Activated CD4-positive, CD25-positive, alpha-beta regulatory T cell treated with anti-CD3 and anti-CD28 coated beads, Interleukin-2, amount 50 U/mL, for 72 hours (primary cell): Measurements from ENCODE around the gene AHSG.
"Not testable (repeated sequence)": the region's sequence is repeated elsewhere in the genome, so short reads cannot be mapped to it uniquely, and the experiment has no call there.

ENCODE experiments used
- DNase-seq: peaks from one replicate; pipeline ENCODE4 v3.0.0; 2021

AHSG gene

GRCh38 chr3:186612721-186613636 is at the start of gene AHSG:
Gene AHSG (plus strand): TSS chr3:186613060. CDS start chr3:186613142, 82 bp downstream.
- no peak for DNase-seq

- no peak for DNase-seq
Observed at GRCh38 chr3:186564586-186564985, 48.3 kb upstream of the AHSG start.

DNA sequence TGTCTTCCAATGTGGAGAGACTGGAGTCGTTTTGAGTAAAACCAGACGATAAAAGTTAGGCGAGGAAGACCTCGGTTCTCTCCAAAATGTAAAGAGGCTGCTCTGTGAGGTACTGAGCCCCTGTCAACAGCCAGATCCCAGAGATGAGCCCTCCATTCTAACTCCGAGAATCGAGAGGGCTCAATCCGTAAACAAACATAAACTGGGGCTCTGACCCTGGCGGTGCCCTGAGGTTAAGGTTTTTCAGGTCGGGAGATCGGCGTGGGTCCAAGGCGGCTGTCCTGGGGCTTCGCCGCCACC is 46.1 kb upstream of the AHSG start:
- DNase-seq = no peak

DNA sequence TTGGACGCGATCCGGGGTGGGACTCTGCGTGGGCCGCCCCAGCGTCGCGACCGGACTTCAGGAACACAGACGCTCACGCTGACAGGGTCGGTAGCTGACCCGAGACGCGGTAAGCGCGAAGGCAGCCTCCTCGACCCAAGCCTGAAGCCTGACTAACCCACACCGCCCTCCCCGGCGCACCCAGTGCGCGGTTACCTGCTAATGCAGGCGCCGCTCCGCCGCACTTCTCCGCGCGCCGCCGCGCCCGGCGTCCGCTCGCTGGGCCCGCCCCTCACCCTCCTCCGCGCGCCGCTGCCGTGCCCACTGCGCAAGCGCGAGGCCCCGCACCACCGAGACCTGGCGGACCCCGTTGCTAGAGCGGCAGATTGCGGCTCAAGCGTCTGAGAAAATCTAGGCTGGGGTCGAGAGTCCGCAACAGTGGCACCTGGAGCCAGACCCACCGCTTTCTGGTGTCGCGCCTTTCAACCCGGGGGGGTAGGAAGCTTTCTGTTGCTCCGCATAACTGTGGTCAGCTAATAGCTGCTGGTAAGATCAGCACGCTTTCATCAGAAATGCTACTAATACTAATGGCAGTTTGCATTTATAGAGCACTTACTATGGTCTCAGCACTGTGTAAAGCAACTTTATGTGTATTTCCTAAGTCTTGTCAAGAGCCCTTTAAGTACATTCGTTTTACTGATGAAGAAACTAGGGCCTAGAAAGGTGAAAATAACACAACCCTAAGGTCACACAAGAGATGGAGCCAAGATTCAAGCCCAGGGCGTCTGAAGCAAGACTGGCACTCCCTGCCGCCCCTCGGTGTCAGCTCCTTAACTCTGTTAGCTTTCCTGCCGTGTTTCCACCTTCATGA is 45.6 kb upstream of the AHSG start, which contains the start of gene TBCCD1:
Gene TBCCD1, minus strand, starts transcription at position 268 of the 850 bp plus-strand sequence. CDS start 3,010 bp downstream, outside the sequence.
- peak; percentile 96 for DNase-seq

- not testable (repeated sequence) for DNase-seq
Observed at GRCh38 chr3:186569361-186569760, 43.5 kb upstream of the AHSG start.

DNA sequence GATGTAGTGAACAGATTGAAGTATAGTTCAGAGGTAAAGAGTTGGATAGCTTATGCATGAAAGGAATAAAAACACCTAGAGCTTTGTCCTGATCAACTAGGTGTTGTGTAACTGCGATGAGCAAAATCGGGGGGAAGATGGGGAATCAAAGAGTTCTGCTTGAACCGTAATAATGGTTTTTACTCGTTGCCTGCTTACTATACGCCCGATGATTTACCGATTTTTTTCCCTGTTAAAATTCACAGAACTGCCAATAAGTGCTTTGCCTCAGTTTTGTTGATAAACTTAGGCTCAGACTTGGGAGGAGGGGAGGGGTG is 43.1 kb upstream of the AHSG start:
- no peak for DNase-seq

- DNase-seq = peak; percentile 92
Observed at GRCh38 chr3:186570096-186570940, 42.5 kb upstream of the AHSG start, which contains the start of gene DNAJB11. Gene DNAJB11 (plus strand): TSS chr3:186570720. CDS start chr3:186570898, 178 bp downstream.

DNA sequence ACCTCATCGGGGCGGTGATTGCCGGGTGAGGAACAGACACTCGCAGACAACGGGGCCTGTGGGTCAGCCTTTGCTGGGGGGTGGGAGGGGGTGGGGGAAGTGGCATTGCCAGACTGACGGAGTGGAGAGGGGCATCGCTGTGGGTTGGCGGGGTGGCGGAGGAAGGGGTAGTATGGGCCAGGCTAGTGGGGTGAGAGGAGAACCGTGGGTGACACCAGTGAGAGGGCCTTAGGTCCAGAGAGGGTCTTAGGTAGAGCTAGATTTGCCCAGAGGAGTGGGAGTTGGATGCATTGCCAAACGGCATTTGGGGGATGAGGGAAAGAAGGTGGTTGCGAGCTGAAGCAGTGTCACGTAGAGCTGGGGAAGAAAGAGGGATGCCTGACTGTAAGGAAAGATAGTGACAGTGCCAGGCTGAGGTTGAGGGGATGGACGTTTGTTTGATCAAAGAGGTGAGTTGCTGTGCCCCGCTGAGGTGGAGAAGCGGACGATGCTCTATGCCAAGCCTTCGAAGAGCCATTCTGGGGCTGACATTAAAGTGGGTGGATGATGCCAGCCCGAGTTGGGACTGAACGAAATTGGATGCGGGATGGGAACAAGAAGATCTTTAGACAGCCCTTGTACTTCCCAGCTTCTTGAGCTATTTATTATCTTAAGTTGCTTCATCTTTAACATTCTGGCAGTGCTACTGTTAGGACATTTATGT is 41.8 kb upstream of the AHSG start:
- no peak for DNase-seq

DNA sequence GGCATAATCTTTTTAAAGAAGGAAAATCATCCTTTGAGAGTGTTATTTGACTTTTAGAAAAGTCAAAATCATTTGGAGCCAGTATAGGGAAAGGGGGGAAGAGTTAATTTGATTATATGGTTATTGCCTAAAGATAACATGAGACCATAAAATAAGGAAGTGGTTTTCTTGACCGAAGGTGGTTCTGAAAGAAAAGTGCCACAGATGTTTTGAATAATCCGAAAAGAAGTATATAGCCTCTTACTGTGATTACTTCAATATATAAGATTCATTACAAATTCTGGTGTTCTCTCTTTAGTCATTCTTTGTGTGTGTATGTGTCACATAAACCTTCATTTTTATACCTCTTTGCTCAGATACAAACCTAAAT is 41.2 kb upstream of the AHSG start:
- DNase-seq = no peak

- DNase-seq = no peak
Observed at GRCh38 chr3:186577521-186577920, 35.3 kb upstream of the AHSG start.

GRCh38 chr3:186580785-186581184 is 32.1 kb upstream of the AHSG start:
- DNase-seq = no peak

- DNase-seq = no peak
Observed at GRCh38 chr3:186582541-186582940, 30.3 kb upstream of the AHSG start.

- no peak for DNase-seq
Observed at GRCh38 chr3:186583831-186584230, 29.0 kb upstream of the AHSG start.

- not testable (repeated sequence) for DNase-seq
Observed at GRCh38 chr3:186586245-186586644, 26.6 kb upstream of the AHSG start.

GRCh38 chr3:186587183-186587582 is 25.7 kb upstream of the AHSG start:
- no peak for DNase-seq

DNA sequence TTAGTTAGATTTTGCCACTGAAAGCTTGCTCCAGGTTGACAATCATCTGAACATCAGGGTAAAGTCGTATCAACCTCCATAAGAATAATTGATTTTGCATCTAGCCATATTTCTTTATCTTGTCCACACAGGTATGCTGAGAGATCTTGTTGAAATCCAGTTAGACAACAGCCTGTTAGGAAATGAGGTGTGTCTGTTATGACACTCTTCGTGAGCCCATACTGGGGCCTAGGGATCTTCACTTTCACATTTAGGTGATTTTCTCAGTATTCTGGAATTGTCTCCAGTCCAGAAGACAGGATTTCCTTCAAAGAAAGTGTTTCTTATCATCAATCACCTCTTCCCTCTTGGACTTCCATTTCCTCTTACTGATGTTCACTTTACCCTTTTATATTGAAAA is 24.2 kb upstream of the AHSG start:
- no peak for DNase-seq

- DNase-seq = no peak
Observed at GRCh38 chr3:186589121-186589520, 23.7 kb upstream of the AHSG start.

DNA sequence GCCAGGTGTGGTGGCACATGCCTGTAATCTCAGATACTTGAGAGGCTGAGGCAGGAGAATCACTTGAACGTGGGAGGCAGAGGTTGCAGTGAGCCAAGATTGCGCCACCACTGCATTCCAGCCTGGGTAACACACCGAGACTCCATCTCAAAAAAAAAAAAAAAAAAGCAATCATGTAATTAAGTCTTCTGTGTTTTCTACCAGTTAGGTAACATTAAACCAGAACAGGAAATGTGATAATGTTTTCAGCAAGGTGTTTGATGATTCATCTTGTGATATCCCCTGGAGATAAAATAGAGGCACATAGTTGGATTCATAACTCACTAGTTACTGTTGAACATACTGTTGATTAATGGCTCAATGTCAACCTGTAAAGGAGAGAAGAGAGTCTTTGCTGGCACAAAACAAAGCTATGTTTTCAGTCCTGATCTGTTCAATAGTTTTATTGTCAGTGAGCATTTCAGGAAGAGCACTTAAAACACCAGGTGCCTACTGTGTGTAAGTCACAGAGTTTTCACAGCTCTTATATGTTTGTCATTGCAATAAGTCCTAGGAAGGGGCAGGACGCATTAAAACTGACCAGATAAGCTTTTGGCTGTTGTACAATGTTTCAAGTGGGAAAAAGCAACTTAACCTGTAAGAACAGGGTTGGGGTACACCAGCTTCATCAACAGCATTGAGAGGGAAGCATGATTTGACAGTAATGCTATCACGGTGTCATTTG is 22.8 kb upstream of the AHSG start:
- no peak for DNase-seq

DNA sequence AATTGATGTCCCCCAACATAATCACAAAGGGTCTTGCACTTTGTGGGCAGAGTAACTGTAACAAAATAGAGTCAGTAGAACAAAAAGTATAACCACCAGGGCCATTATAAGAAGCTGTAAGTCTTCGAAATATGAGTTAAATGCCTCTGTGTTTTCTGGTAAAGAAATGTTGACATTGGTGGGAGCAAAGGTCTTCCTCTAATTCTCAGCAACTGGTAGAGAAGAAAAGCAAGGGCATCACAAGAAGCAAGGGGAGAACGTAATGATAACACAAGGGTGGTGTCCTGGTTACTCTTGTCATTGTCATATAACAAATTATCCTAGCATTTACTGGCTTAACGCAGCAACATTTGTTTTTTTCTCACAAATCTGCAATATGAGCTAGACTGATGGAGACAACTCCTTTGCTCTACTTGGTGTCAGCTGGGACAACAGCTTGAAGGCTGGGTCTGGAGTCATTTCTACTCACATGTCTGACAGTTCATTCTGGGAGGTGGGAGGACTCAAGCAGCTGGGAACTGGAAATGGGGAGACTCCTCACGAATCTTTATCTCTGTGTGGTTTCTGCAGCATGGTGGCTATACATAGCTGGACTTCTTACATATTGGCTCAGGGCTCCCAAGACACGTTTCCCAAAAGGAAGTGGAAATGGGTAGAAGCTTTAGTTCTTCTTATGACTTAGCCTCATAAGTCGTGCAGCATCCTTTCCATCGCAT is 22.1 kb upstream of the AHSG start:
- DNase-seq = no peak

- DNase-seq = no peak
Observed at GRCh38 chr3:186592682-186593081, 20.2 kb upstream of the AHSG start.

GRCh38 chr3:186593862-186594261 is 19.0 kb upstream of the AHSG start:
- no peak for DNase-seq
